Endothelial cell of umbilical vein (primary cell): ENCODE data around the gene DPYD. TPM values are rescaled to one million over a fixed set of nuclear protein-coding genes. Genes with fewer than 3 reads are reported as not detected.

Experiments used
- BruUV-seq: library from RNA; stranded (reverse); fragments of 400-500 nt; replicated peaks from 2 replicates; lab custom pipeline; 2021; lab: Mats Ljungman, UMichigan
- CTCF ChIA-PET: fragments of 300-600, 350-600 bp; sonication (Branson Sonifier 250); formaldehyde crosslinking; loops from one replicate; lab custom pipeline; 2021; ENCODE audit warnings: antibody characterized with exemption, inconsistent platforms; lab: Charles Lee
- POLR2A ChIA-PET: fragments of 300-600, 350-600 bp; sonication (Branson Sonifier 250); formaldehyde crosslinking; loops from one replicate; lab custom pipeline; 2021; ENCODE audit warnings: antibody characterized with exemption, inconsistent platforms; lab: Charles Lee
- DNase-seq: peaks from one replicate; pipeline ENCODE4 v3.0.0-alpha.2; 2011; ENCODE audit warnings: low read depth, low spot score
- FAIRE-seq: peaks from 2 replicates; lab custom pipeline; 2011; peaks lifted over from hg19 to GRCh38; lab: Jason Lieb, UNC
- H2AFZ ChIP-seq: 2 replicates; pipeline ENCODE4 v1.6.0; 2012; ENCODE audit warnings: low read depth, low read length, control low read depth, inconsistent platforms
- H3K27ac ChIP-seq: 2 replicates; pipeline ENCODE4 v1.5.1; 2011; ENCODE audit warnings: low read depth, mild to moderate bottlenecking, control low read depth, low read length, moderate library complexity; ENCODE audit not compliant: insufficient read depth
- H3K27me3 ChIP-seq, 2 experiments: 2 replicates each; pipeline versions ENCODE4 v1.6.0 to v1.6.1; 2011; ENCODE audit warnings: low read length in 2 of 2, mixed read lengths in 1 of 2; ENCODE audit not compliant: control insufficient read depth in 2 of 2, insufficient read depth in 2 of 2
- H3K36me3 ChIP-seq, 2 experiments: 2 replicates in 1 of 2; 3 replicates in 1 of 2; pipeline ENCODE4 v1.5.1; 2011; ENCODE audit warnings: low read length in 2 of 2, mild to moderate bottlenecking in 1 of 2, moderate library complexity in 1 of 2; ENCODE audit not compliant: control insufficient read depth in 2 of 2, insufficient read depth in 2 of 2; ENCODE audit errors: extremely low read depth in 1 of 2
- H3K4me1 ChIP-seq: 3 replicates; pipeline ENCODE4 v1.5.1; 2011; ENCODE audit warnings: mild to moderate bottlenecking, low read length; ENCODE audit not compliant: control insufficient read depth, insufficient read depth; ENCODE audit errors: extremely low read depth
- H3K4me2 ChIP-seq: 2 replicates; pipeline ENCODE4 v1.6.1; 2011; ENCODE audit warnings: low read length, control low read depth, mixed read lengths; ENCODE audit not compliant: insufficient read depth
- H3K4me3 ChIP-seq, 3 experiments: fragments of 200-600 bp in 1 of 3; sonication (generic), shearing (Covaris generic) in 1 of 3; replicated peaks in 1 of 3; 2 replicates each; pipeline ENCODE4 v1.5.1; 2011 to 2016; ENCODE audit warnings: control low read depth in 3 of 3, low read length in 3 of 3, mild to moderate bottlenecking in 2 of 3, inconsistent platforms in 1 of 3, low read depth in 1 of 3, moderate library complexity in 1 of 3; ENCODE audit not compliant: insufficient read depth in 1 of 3
- H3K79me2 ChIP-seq: 2 replicates; pipeline ENCODE4 v1.6.0; 2012; ENCODE audit warnings: low read length, inconsistent platforms; ENCODE audit not compliant: control insufficient read depth, insufficient read depth
- H3K9ac ChIP-seq: replicated peaks from 2 replicates; pipeline ENCODE3; 2011; ENCODE audit warnings: low read length, control low read depth; ENCODE audit not compliant: insufficient read depth; ENCODE audit errors: extremely low read depth
- H3K9me1 ChIP-seq: replicated peaks from 3 replicates; pipeline ENCODE4 v1.6.0; 2011; ENCODE audit warnings: mild to moderate bottlenecking, low read length; ENCODE audit not compliant: control insufficient read depth, insufficient read depth; ENCODE audit errors: extremely low read depth
- H3K9me3 ChIP-seq: replicated peaks from 2 replicates; pipeline ENCODE4 v1.5.1; 2012; ENCODE audit warnings: low read length, inconsistent platforms; ENCODE audit not compliant: control insufficient read depth, insufficient read depth
- H4K20me1 ChIP-seq: replicated peaks from 2 replicates; pipeline ENCODE3; 2011; ENCODE audit warnings: mild to moderate bottlenecking, low read length; ENCODE audit not compliant: control insufficient read depth, insufficient read depth; ENCODE audit errors: extremely low read depth
- EZH2 ChIP-seq: IDR thresholded peaks from 2 replicates; pipeline ENCODE4 v1.6.1; 2012; ENCODE audit warnings: borderline replicate concordance, low read depth, mild to moderate bottlenecking, moderate library complexity, low read length, inconsistent platforms; ENCODE audit not compliant: severe bottlenecking
- GATA2 ChIP-seq: IDR thresholded peaks from 2 replicates; pipeline ENCODE4 v1.7.0; 2011; ENCODE audit warnings: low read depth, mild to moderate bottlenecking, moderate library complexity, mixed read lengths, low read length; ENCODE audit not compliant: insufficient read length, insufficient read depth
- JUN ChIP-seq: IDR thresholded peaks from 2 replicates; pipeline ENCODE4 v1.6.1; 2011; ENCODE audit warnings: borderline replicate concordance, low read depth; ENCODE audit not compliant: insufficient read length, insufficient read depth
- MYC ChIP-seq: IDR thresholded peaks from one replicate; pipeline ENCODE4 v1.6.1; 2011; ENCODE audit warnings: mild to moderate bottlenecking, low read depth, low read length
- POLR2A ChIP-seq: IDR thresholded peaks from 2 replicates; pipeline ENCODE4 v1.6.1; 2012; ENCODE audit warnings: low read depth, mild to moderate bottlenecking, control low read depth, low read length
- POLR2AphosphoS5 ChIP-seq: IDR thresholded peaks from 2 replicates; pipeline ENCODE4 v1.6.1; 2012; ENCODE audit warnings: low read depth, mild to moderate bottlenecking, control low read depth, low read length, moderate library complexity; ENCODE audit not compliant: insufficient read depth
- dilution Hi-C: fragments of 300-500 bp; cut with MboI; formaldehyde crosslinking; loops from one replicate; pipeline ENCODE4 v1.15.0; 2019; ENCODE audit warnings: low sequenced_read_pairs; ENCODE audit not compliant: extremely low pct_ligation_motif_present
- intact Hi-C: fragments of 100-400 bp; cut with micrococcal nuclease; formaldehyde crosslinking; loops from one replicate; pipeline ENCODE4 v1.10.0; 2022
- polyA plus RNA-seq, 4 experiments: library from polyadenylated mRNA; depleted of rRNA in 3 of 4; stranded (reverse) in 3 of 4; unstranded in 1 of 4; fragments of >200 nt; gene quantifications; 2 replicates each; pipeline versions ENCODE4 v1.2.1 to v1.2.3, GENCODE V29; 2011 to 2012; ENCODE audit warnings: missing spikeins in 1 of 4
- total RNA-seq: library from RNA; stranded (reverse); gene quantifications from 2 replicates; pipeline ENCODE4 v1.2.3, GENCODE V29; 2021
- TF ChIP-seq, protein P1 (sequence below): IDR thresholded peaks from 2 replicates; pipeline ENCODE4 v1.6.1; 2011; ENCODE audit not compliant: insufficient read depth, insufficient read length
- TF ChIP-seq, protein P2 (sequence below), 2 donors: IDR thresholded peaks; 1 replicate in 1 of 2; 2 replicates in 1 of 2; pipeline ENCODE4 v1.5.1; 2011; ENCODE audit warnings: low read length in 2 of 2, mild to moderate bottlenecking in 2 of 2, moderate library complexity in 2 of 2, control low read depth in 1 of 2, inconsistent platforms in 1 of 2, low read depth in 1 of 2; ENCODE audit not compliant: insufficient read depth in 1 of 2; ENCODE audit errors: extremely low read depth in 1 of 2

The DPYD gene
- total and polyA plus RNA-seq, 2 donors (not counting 3 experiments of a cell fraction or from before 2014, with no cell fraction given): 4.6 to 15.1 TPM

- H3K27me3 ChIP-seq: no peaks in the 10 kb centered on the region
- no peaks in the 10 kb centered on the region for H3K79me2 ChIP-seq
- DNase-seq (no peak), FAIRE-seq (no peak)
- no peak overlapping the region for H3K9ac ChIP-seq
- intact Hi-C loops: no loop called here
- H3K4me2 ChIP-seq: no peak overlapping the region
- H3K4me1 ChIP-seq: no peaks in the 10 kb centered on the region
- H3K36me3 ChIP-seq: peaks cover 0 to 2% of the 10 kb centered on the region in 2 experiments
- H4K20me1 ChIP-seq: no peaks in the 10 kb centered on the region
- TF ChIP-seq JUN: no peak
- TF ChIP-seq POLR2A: no peak
- TF ChIP-seq GATA2: no peak
- no peak for TF ChIP-seq EZH2
- TF ChIP-seq, protein P1, sequence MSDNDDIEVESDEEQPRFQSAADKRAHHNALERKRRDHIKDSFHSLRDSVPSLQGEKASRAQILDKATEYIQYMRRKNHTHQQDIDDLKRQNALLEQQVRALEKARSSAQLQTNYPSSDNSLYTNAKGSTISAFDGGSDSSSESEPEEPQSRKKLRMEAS: no peak
- TF ChIP-seq, protein P2, sequence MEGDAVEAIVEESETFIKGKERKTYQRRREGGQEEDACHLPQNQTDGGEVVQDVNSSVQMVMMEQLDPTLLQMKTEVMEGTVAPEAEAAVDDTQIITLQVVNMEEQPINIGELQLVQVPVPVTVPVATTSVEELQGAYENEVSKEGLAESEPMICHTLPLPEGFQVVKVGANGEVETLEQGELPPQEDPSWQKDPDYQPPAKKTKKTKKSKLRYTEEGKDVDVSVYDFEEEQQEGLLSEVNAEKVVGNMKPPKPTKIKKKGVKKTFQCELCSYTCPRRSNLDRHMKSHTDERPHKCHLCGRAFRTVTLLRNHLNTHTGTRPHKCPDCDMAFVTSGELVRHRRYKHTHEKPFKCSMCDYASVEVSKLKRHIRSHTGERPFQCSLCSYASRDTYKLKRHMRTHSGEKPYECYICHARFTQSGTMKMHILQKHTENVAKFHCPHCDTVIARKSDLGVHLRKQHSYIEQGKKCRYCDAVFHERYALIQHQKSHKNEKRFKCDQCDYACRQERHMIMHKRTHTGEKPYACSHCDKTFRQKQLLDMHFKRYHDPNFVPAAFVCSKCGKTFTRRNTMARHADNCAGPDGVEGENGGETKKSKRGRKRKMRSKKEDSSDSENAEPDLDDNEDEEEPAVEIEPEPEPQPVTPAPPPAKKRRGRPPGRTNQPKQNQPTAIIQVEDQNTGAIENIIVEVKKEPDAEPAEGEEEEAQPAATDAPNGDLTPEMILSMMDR (IDR thresholded peaks at IDR 0.05; ENCODE audit: extremely low read depth in 1 of 2, insufficient read depth in 1 of 2, low read depth in 1 of 2, low read length in 2 of 2): no peak
- TF ChIP-seq MYC: no peak
- TF ChIP-seq POLR2AphosphoS5: no peak
- no peak overlapping the region for H3K27ac ChIP-seq
- H2AFZ ChIP-seq: no peak overlapping the region
- no peak overlapping the region for H3K4me3 ChIP-seq
- BruUV-seq: no TSS peak
- no peaks in the 10 kb centered on the region for H3K9me3 ChIP-seq
- dilution Hi-C loops: no loop called here
- ChIA-PET POLR2A (no interaction called here), CTCF (interaction anchor here (1.0 kb wide), 1 partner anchor 73 kb away, joined by 3 read pairs; no protein-coding TSS in a partner anchor)
- H3K9me1 ChIP-seq: no peaks in the 10 kb centered on the region
Observed at GRCh38 chr1:97123717-97124431, 797.0 kb downstream of the DPYD start.
